Gastrocnemius medialis (tissue), 4 donors: ENCODE data around the gene PCDHB12. TPM values are rescaled to one million over a fixed set of nuclear protein-coding genes. Genes with fewer than 3 reads are reported as not detected.
"Not testable (repeated sequence)": the region's sequence is repeated elsewhere in the genome, so short reads cannot be mapped to it uniquely, and the experiment has no call there.

Experiments
- ATAC-seq, 2 donors: fragments of 150-250 bp; one replicate each; pipeline ENCODE4 v1.9.1; 2016
- DNase-seq, 2 donors: peaks; one replicate each; pipeline ENCODE4 v3.0.0-alpha.2; 2019
- H3K27ac ChIP-seq, 4 donors: fragments of 200-600 bp; sonication (generic); 1 replicate in 1 of 4; 2 replicates in 3 of 4; pipeline ENCODE4 v1.5.1; 2016 to 2018; ENCODE audit warnings: mild to moderate bottlenecking in 2 of 4, moderate library complexity in 1 of 4
- H3K27me3 ChIP-seq, 3 donors: fragments of 200-600 bp; sonication (generic) in 2 of 3; 1 replicate in 1 of 3; 2 replicates in 2 of 3; pipeline versions ENCODE4 v1.5.1 to v1.6.0; 2016 to 2019; ENCODE audit warnings: mild to moderate bottlenecking in 1 of 3, moderate library complexity in 1 of 3
- H3K36me3 ChIP-seq, 2 donors: fragments of 200-600 bp; sonication (generic) in 1 of 2; one replicate each; pipeline ENCODE4 v1.5.1; 2017 to 2018
- H3K4me1 ChIP-seq, 2 donors: fragments of 200-600 bp; sonication (generic) in 1 of 2; one replicate each; pipeline ENCODE4 v1.5.1; 2016 to 2017; ENCODE audit warnings: mild to moderate bottlenecking in 2 of 2
- H3K4me3 ChIP-seq, 4 donors: fragments of 200-600 bp; sonication (generic) in 3 of 4; 1 replicate in 1 of 4; 2 replicates in 3 of 4; pipeline ENCODE4 v1.5.1; 2016 to 2019; ENCODE audit warnings: mild to moderate bottlenecking in 2 of 4
- H3K9me3 ChIP-seq, 3 donors: fragments of 200-600 bp; sonication (generic) in 2 of 3; 1 replicate in 1 of 3; 2 replicates in 2 of 3; pipeline ENCODE4 v1.5.1; 2016 to 2019
- CTCF ChIP-seq, 5 experiments: fragments of 450-650 bp in 3 of 5; fragments of 200-600 bp in 2 of 5; sonication (generic) in 2 of 5; IDR thresholded peaks in 4 of 5; conservative IDR thresholded peaks in 1 of 5; 1 replicate in 4 of 5; 2 replicates in 1 of 5; pipeline ENCODE4 v1.5.1; 2016 to 2019; ENCODE audit warnings: antibody characterized with exemption in 5 of 5, mild to moderate bottlenecking in 3 of 5, moderate library complexity in 3 of 5
- POLR2A ChIP-seq, 2 donors: fragments of 450-650 bp; IDR thresholded peaks; one replicate each; pipeline ENCODE4 v1.6.1; 2017; ENCODE audit warnings: antibody characterized with exemption in 2 of 2, mild to moderate bottlenecking in 2 of 2, moderate library complexity in 2 of 2
- in situ Hi-C, 4 donors: fragments of 200-750 bp; cut with MboI; loops; one replicate each; pipeline versions ENCODE4 v1.15.0 to v1.8.0; 2017; ENCODE audit warnings: low sequenced_read_pairs in 4 of 4
- intact Hi-C: fragments of 100-400 bp; cut with DNase I; formaldehyde crosslinking; loops from one replicate; pipeline ENCODE4 v1.15.1; 2023; ENCODE audit warnings: low total_unique reads
- total RNA-seq, 4 donors: library from RNA; depleted of rRNA; stranded (reverse); fragments of >200 nt; gene quantifications; one replicate each; pipeline versions ENCODE4 v1.1.0 to v1.2.3, GENCODE V29; 2016

PCDHB12 gene
- 1 to 10 TPM in 1 of 4 donors, under 1 TPM in 3; 0.41 to 1.1 (median 0.59) TPM for total RNA-seq

GRCh38 chr5:141208478-141208877 lies at the start of gene PCDHB12:
PCDHB12 (plus strand) TSS chr5:141208719; CDS start chr5:141208908, 189 bp downstream.
- intact Hi-C loops (no loop called here), in situ Hi-C loops (loop anchor here in 2 of 4 donors (25.0 kb wide), 1 partner anchor 354 kb away; no protein-coding TSS in a partner anchor)
- H3K36me3 ChIP-seq = no peaks in the 10 kb centered on the region
- H3K9me3 ChIP-seq = peaks cover 0 to 13% (median 0%) of the 10 kb centered on the region in 3 donors
- peak within 1 kb of the TSS in 1 of 4 donors; percentile 27 for H3K4me3 ChIP-seq
- ATAC-seq (no peak), DNase-seq (no peak)
- H3K27ac ChIP-seq = no peak within 1 kb of the TSS
- no peak for TF ChIP-seq POLR2A (IDR thresholded peaks at IDR 0.05)
- TF ChIP-seq CTCF (IDR thresholded peaks at IDR 0.05 in 4 of 5, conservative IDR thresholded peaks at IDR 0.05 in 1 of 5) = no peak
- H3K4me1 ChIP-seq = no peaks in the 10 kb centered on the region
- peaks cover 0 to 14% (median 11%) of the 10 kb centered on the region in 3 donors for H3K27me3 ChIP-seq

- TF ChIP-seq POLR2A (IDR thresholded peaks at IDR 0.05) = no peak
- TF ChIP-seq CTCF (IDR thresholded peaks at IDR 0.05 in 4 of 5, conservative IDR thresholded peaks at IDR 0.05 in 1 of 5) = peak in 1 of 5 experiments; percentile 33
- H3K9me3 ChIP-seq = peaks cover 0 to 14% (median 7%) of the 10 kb centered on the region in 3 donors
- no peaks in the 10 kb centered on the region for H3K36me3 ChIP-seq
- H3K4me3 ChIP-seq = peak within 1 kb of the TSS in 1 of 4 donors; percentile 5
- H3K27me3 ChIP-seq = peaks cover 5 to 31% (median 21%) of the 10 kb centered on the region in 3 donors
- DNase-seq = no peak
- no peak for ATAC-seq
- in situ Hi-C loops = no loop called here
- intact Hi-C loops = no loop called here
- no peak within 1 kb of the TSS for H3K27ac ChIP-seq
- no peaks in the 10 kb centered on the region for H3K4me1 ChIP-seq
Observed at GRCh38 chr5:141172381-141173204, 35.9 kb upstream of the PCDHB12 start, which contains the start of gene PCDHB7. PCDHB7 (plus strand) TSS chr5:141172644; CDS start chr5:141172836, 192 bp downstream.

- in situ Hi-C loops, H3K27ac ChIP-seq, H3K4me3 ChIP-seq, H3K36me3 ChIP-seq, intact Hi-C loops, H3K4me1 ChIP-seq, DNase-seq, ATAC-seq: not testable (repeated sequence)
- H3K27me3 ChIP-seq = peaks cover 5 to 46% (median 22%) of the 10 kb centered on the region in 3 donors
- peaks cover 0 to 22% (median 13%) of the 10 kb centered on the region in 3 donors for H3K9me3 ChIP-seq
Observed at GRCh38 chr5:141174291-141175104, 34.0 kb upstream of the PCDHB12 start.

- H3K4me3 ChIP-seq = no peak overlapping the region
- H3K27me3 ChIP-seq = peaks cover 5 to 50% (median 25%) of the 10 kb centered on the region in 3 donors
- no peaks in the 10 kb centered on the region for H3K36me3 ChIP-seq
- DNase-seq (no peak), ATAC-seq (no peak)
- no peaks in the 10 kb centered on the region for H3K4me1 ChIP-seq
- intact Hi-C loops = no loop called here
- peaks cover 0 to 22% (median 13%) of the 10 kb centered on the region in 3 donors for H3K9me3 ChIP-seq
- in situ Hi-C loops = no loop called here
- TF ChIP-seq CTCF (IDR thresholded peaks at IDR 0.05 in 4 of 5, conservative IDR thresholded peaks at IDR 0.05 in 1 of 5) (no peak), POLR2A (IDR thresholded peaks at IDR 0.05) (no peak)
- no peak overlapping the region for H3K27ac ChIP-seq
Observed at GRCh38 chr5:141175933-141176332, 32.6 kb upstream of the PCDHB12 start.

GRCh38 chr5:141177577-141178191 lies 30.8 kb upstream of the PCDHB12 start, which contains the start of gene PCDHB8:
PCDHB8 (plus strand) TSS chr5:141177790; CDS start chr5:141178035, 245 bp downstream.
- peaks cover 0 to 22% (median 13%) of the 10 kb centered on the region in 3 donors for H3K9me3 ChIP-seq

GRCh38 chr5:141179371-141179770 lies 29.1 kb upstream of the PCDHB12 start:
- H3K4me3 ChIP-seq, ATAC-seq, intact Hi-C loops, in situ Hi-C loops, H3K27ac ChIP-seq, H3K4me1 ChIP-seq, H3K36me3 ChIP-seq, DNase-seq: not testable (repeated sequence)
- peaks cover 5 to 50% (median 25%) of the 10 kb centered on the region in 3 donors for H3K27me3 ChIP-seq
- peaks cover 0 to 18% (median 17%) of the 10 kb centered on the region in 3 donors for H3K9me3 ChIP-seq

More at GRCh38 chr5:141177577-141178191, 30.8 kb upstream of the PCDHB12 start, which contains the start of gene PCDHB8:
- H3K27ac ChIP-seq, DNase-seq, intact Hi-C loops, H3K36me3 ChIP-seq, ATAC-seq, H3K4me1 ChIP-seq, in situ Hi-C loops, H3K4me3 ChIP-seq: not testable (repeated sequence)
- H3K27me3 ChIP-seq = peaks cover 5 to 50% (median 25%) of the 10 kb centered on the region in 3 donors

- H3K36me3 ChIP-seq, DNase-seq, H3K4me3 ChIP-seq, H3K4me1 ChIP-seq, H3K27ac ChIP-seq, ATAC-seq, intact Hi-C loops, in situ Hi-C loops: not testable (repeated sequence)
- Histone ChIP-seq H3K9me3 (peaks cover 0 to 17% (median 15%) of the 10 kb centered on the region in 3 donors), H3K27me3 (peaks cover 2 to 50% (median 27%) of the 10 kb centered on the region in 3 donors)
Observed at GRCh38 chr5:141179876-141180275, 28.6 kb upstream of the PCDHB12 start.
